Cardiac muscle cell (in vitro differentiated cells and primary cell): Measurements from ENCODE around the gene HOXC10. TPM values are rescaled to one million over a fixed set of nuclear protein-coding genes. Genes with fewer than 3 reads are reported as not detected.

Experiments used
- DNase-seq, 2 donors: peaks; one replicate each; pipeline versions ENCODE4 v3.0.0 to v3.0.0-alpha.2; 2010 to 2017; ENCODE audit warnings: low read depth in 1 of 2, low spot score in 1 of 2
- H3K27ac ChIP-seq: fragments of 200-600 bp; sonication (generic); 2 replicates; pipeline ENCODE4 v1.5.1; 2016
- H3K27me3 ChIP-seq: fragments of 200-600 bp; sonication (generic); 2 replicates; pipeline ENCODE4 v1.6.0; 2016; ENCODE audit warnings: control low read depth
- H3K36me3 ChIP-seq: fragments of 200-600 bp; sonication (generic); 2 replicates; pipeline ENCODE4 v1.5.1; 2016; ENCODE audit warnings: control low read depth
- H3K4me1 ChIP-seq: fragments of 200-600 bp; sonication (generic); 2 replicates; pipeline ENCODE4 v1.8.1; 2017; ENCODE audit warnings: low read depth, mild to moderate bottlenecking, mixed run types
- H3K4me3 ChIP-seq: fragments of 200-600 bp; sonication (generic); 2 replicates; pipeline ENCODE4 v1.5.1; 2016; ENCODE audit warnings: mild to moderate bottlenecking
- H3K9me3 ChIP-seq: fragments of 200-600 bp; sonication (generic); 2 replicates; pipeline ENCODE4 v1.5.1; 2017; ENCODE audit warnings: low read depth, mild to moderate bottlenecking, control low read depth
- polyA plus RNA-seq: library from polyadenylated mRNA; unstranded; fragments of >200 nt; fragmentation: Nextera tagmentation; extraction: Ambion mirVana; gene quantifications from 2 replicates; pipeline ENCODE4 v1.2.1, GENCODE V29; 2016
- total RNA-seq: library from RNA; depleted of rRNA; stranded (reverse); fragments of >200 nt; gene quantifications from 2 replicates; pipeline ENCODE4 v1.2.3, GENCODE V29; 2016
- TF ChIP-seq, protein P1 (sequence below): IDR thresholded peaks from 2 replicates; pipeline ENCODE4 v1.5.1; 2012; ENCODE audit warnings: low read depth, mild to moderate bottlenecking, low read length

Gene HOXC10
- total and polyA plus RNA-seq, 2 experiments from 2014 or later = not detected

DNA sequence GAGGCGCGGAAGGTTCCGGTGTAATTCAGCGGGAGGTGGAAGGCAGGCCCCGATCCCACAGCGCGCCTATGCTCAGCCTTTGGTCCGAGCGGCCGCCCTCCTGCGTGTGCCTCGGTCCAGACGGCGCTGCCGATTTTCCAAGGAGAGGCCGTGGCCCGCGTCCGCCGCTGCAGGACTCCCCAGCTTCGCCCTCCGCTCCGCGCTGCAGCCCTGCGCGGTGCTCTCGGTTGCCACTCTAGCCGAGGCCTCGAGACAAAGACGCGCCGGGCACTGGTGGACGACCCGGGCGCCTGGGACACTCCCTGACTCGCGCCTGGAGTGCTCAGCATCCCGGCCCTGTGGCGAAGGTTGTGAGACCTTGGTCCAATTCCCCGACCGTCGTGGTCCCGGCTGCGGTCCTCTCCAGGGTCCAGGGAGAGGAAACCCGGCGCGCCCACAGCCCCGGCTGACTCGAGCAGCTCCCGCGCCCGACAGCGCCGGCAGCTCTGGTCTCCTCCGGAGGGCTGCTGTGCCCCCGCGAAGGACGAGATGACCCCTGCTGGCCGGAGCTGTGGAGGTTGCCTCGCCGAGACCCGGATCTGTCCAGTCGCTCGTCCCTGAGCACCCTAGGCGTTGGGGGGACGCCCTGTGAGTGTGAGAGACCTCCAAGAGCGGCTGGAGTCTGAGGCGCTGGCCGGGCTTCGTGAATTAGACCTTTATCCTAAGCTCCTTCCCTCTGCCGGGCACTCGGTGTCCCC, 23.8 kb upstream of the HOXC10 start:
- TF ChIP-seq, protein P1, sequence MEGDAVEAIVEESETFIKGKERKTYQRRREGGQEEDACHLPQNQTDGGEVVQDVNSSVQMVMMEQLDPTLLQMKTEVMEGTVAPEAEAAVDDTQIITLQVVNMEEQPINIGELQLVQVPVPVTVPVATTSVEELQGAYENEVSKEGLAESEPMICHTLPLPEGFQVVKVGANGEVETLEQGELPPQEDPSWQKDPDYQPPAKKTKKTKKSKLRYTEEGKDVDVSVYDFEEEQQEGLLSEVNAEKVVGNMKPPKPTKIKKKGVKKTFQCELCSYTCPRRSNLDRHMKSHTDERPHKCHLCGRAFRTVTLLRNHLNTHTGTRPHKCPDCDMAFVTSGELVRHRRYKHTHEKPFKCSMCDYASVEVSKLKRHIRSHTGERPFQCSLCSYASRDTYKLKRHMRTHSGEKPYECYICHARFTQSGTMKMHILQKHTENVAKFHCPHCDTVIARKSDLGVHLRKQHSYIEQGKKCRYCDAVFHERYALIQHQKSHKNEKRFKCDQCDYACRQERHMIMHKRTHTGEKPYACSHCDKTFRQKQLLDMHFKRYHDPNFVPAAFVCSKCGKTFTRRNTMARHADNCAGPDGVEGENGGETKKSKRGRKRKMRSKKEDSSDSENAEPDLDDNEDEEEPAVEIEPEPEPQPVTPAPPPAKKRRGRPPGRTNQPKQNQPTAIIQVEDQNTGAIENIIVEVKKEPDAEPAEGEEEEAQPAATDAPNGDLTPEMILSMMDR = no peak
- Histone ChIP-seq H3K27ac (no peak overlapping the region), H3K27me3 (peaks cover 100% of the 10 kb centered on the region), H3K9me3 (no peaks in the 10 kb centered on the region), H3K4me1 (no peaks in the 10 kb centered on the region), H3K36me3 (no peaks in the 10 kb centered on the region), H3K4me3 (no peak overlapping the region)
- DNase-seq = no peak

GRCh38 chr12:53963005-53963404, 21.9 kb upstream of the HOXC10 start:
- TF ChIP-seq, protein P1 = no peak
- H3K27ac ChIP-seq = no peak overlapping the region
- no peaks in the 10 kb centered on the region for H3K4me1 ChIP-seq
- H3K9me3 ChIP-seq = no peaks in the 10 kb centered on the region
- DNase-seq = no peak
- H3K36me3 ChIP-seq = no peaks in the 10 kb centered on the region
- peaks cover 100% of the 10 kb centered on the region for H3K27me3 ChIP-seq
- no peak overlapping the region for H3K4me3 ChIP-seq

GRCh38 chr12:53963434-53964314, 21.3 kb upstream of the HOXC10 start:
- no peak for DNase-seq
- Histone ChIP-seq H3K27me3 (peaks cover 100% of the 10 kb centered on the region), H3K4me1 (no peaks in the 10 kb centered on the region), H3K9me3 (no peaks in the 10 kb centered on the region), H3K36me3 (no peaks in the 10 kb centered on the region), H3K4me3 (no peak overlapping the region), H3K27ac (no peak overlapping the region)
- TF ChIP-seq, protein P1 = no peak

DNA sequence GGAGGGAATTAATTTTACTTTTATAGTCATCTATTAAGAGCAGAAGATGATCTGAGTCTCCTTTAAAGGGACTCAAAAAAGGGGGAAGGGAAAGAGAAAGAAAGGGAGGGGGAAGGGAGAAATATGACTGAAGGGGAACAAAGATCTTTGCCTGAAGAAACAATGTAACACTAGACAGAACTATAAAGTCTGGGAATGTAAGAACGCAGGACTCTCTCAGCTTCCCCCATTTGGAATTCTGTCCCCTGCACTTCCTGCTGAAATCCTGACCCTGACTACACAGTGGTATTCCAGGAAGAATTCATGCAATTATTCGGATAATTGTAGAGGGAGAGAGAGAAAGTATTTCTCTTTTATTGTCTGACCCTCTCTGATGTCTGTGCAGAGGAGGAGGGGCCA, 20.6 kb upstream of the HOXC10 start:
- TF ChIP-seq, protein P1 = no peak
- H3K4me3 ChIP-seq = no peak overlapping the region
- H3K36me3 ChIP-seq = no peaks in the 10 kb centered on the region
- H3K27ac ChIP-seq = no peak overlapping the region
- no peaks in the 10 kb centered on the region for H3K4me1 ChIP-seq
- H3K27me3 ChIP-seq = peaks cover 100% of the 10 kb centered on the region
- no peak for DNase-seq
- no peaks in the 10 kb centered on the region for H3K9me3 ChIP-seq

DNA sequence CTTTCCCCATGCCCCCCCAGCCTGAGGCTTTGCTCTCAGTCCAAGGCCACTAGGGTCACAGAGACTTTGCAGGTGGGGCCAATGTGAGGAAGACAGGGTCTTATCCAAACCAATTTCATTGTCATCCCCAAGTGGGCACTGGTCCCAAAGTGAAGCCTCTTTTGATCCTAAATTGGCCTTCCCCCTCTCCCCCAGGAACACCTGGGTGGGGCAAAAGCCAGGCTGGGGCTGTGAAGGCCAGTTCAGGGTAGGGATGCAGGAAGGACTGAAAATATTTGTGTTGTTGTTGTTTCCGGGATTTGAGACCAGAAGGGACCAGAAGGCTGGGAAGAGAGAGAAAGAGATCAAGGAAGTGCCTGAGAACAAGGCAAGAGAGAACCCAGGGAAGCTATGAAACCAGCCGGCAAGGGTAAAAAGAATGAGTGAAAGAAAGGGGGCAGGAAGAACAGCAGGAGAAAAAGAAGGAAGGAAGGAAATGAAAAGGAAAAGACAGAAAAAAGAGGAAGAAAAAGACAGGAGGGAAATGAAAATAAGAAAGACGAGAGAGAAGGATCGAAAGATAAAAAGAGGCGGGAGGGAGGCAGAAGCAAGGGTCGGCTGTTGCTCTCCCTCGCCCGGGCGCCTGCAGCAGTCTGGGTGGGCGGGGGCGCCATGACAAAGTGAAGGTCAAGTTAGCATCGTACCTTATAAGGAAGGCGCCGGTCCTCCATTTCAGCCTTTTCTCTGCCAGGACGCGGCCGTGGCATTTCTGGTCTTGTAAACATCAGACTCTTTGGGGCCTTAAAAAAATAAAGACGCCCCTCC, 19.5 kb upstream of the HOXC10 start:
- Histone ChIP-seq H3K27ac (no peak overlapping the region), H3K4me1 (no peaks in the 10 kb centered on the region), H3K9me3 (no peaks in the 10 kb centered on the region), H3K36me3 (no peaks in the 10 kb centered on the region), H3K4me3 (no peak overlapping the region), H3K27me3 (peaks cover 100% of the 10 kb centered on the region)
- TF ChIP-seq, protein P1 = no peak
- no peak for DNase-seq
